ENCODE data around the gene PIGH.
A peak's percentile ranks its signal among the peaks of the same experiment; 100 is the strongest.

Gene PIGH

GRCh38 chr14:67574806-67575205, 25.3 kb downstream of the PIGH start:
- no peak for DNase-seq

- no peak for DNase-seq
Observed at GRCh38 chr14:67574156-67574555, 25.9 kb downstream of the PIGH start.

GRCh38 chr14:67573228-67574010, 26.6 kb downstream of the PIGH start:
- DNase-seq = no peak

- DNase-seq = no peak
Observed at GRCh38 chr14:67572608-67573007, 27.5 kb downstream of the PIGH start.

- no peak for DNase-seq
Observed at GRCh38 chr14:67571991-67572323, 28.1 kb downstream of the PIGH start.

GRCh38 chr14:67571275-67571990, 28.6 kb downstream of the PIGH start:
- peak; percentile 47 for DNase-seq

GRCh38 chr14:67570453-67570852, 29.6 kb downstream of the PIGH start:
- DNase-seq = no peak

GRCh38 chr14:67569651-67570290, 30.3 kb downstream of the PIGH start:
- no peak for DNase-seq

GRCh38 chr14:67569011-67569650, 30.9 kb downstream of the PIGH start:
- DNase-seq = no peak

- DNase-seq = no peak
Observed at GRCh38 chr14:67567654-67568053, 32.4 kb downstream of the PIGH start.

- no peak for DNase-seq
Observed at GRCh38 chr14:67566908-67567307, 33.2 kb downstream of the PIGH start.

- no peak for DNase-seq
Observed at GRCh38 chr14:67564236-67564635, 35.8 kb downstream of the PIGH start.

GRCh38 chr14:67562776-67563150, 37.3 kb downstream of the PIGH start:
- DNase-seq = no peak

GRCh38 chr14:67562025-67562775, 37.9 kb downstream of the PIGH start:
- DNase-seq = no peak

- DNase-seq = no peak
Observed at GRCh38 chr14:67559639-67560038, 40.4 kb downstream of the PIGH start.

GRCh38 chr14:67557656-67558055, 42.4 kb downstream of the PIGH start:
- DNase-seq = no peak

GRCh38 chr14:67557118-67557517, 43.0 kb downstream of the PIGH start:
- DNase-seq = peak; percentile 20

GRCh38 chr14:67556671-67557070, 43.4 kb downstream of the PIGH start:
- no peak for DNase-seq

GRCh38 chr14:67555518-67556090, 44.5 kb downstream of the PIGH start:
- no peak for DNase-seq

- no peak for DNase-seq
Observed at GRCh38 chr14:67554341-67554740, 45.7 kb downstream of the PIGH start.

- DNase-seq = no peak
Observed at GRCh38 chr14:67553547-67553946, 46.5 kb downstream of the PIGH start.

GRCh38 chr14:67551940-67552339, 48.1 kb downstream of the PIGH start:
- DNase-seq = no peak
